Stimulated activated CD8-positive, alpha-beta memory T cell treated with anti-CD3 and anti-CD28 coated beads, Interleukin-7, amount 100 ng/mL, for 1 hour (primary cell): ENCODE results near the gene SNX9.
"Not testable (repeated sequence)": the region's sequence is repeated elsewhere in the genome, so short reads cannot be mapped to it uniquely, and the experiment has no call there.

Experiments
- DNase-seq, 2 donors: peaks; one replicate each; pipeline ENCODE4 v3.0.0-alpha.2; 2020; ENCODE audit warnings: low read depth in 2 of 2

Gene SNX9

GRCh38 chr6:157858664-157859063, 35.6 kb downstream of the SNX9 start:
- not testable (repeated sequence) for DNase-seq

GRCh38 chr6:157859775-157860504, 36.9 kb downstream of the SNX9 start:
- no peak for DNase-seq

GRCh38 chr6:157860505-157860991, 37.5 kb downstream of the SNX9 start:
- DNase-seq, result no peak

GRCh38 chr6:157861184-157861583, 38.1 kb downstream of the SNX9 start:
- DNase-seq, result no peak

DNA sequence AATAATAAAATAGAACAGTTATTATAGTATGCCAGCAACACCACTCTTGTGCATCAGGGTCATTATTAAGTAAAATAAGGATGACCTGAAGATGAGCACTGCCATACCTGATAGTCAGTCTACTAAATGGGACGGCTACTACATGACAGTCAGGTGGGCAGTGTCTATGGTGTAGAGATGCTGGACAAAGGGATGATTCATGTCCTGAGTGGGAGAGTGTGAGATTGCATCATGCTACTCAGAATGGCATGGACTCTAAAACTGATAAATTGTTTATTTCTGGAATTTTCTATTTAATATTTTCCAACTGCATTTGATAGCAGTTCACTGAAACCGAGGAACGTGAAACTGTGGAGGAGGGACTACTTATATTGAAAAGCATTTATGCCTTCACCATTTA, 38.8 kb downstream of the SNX9 start:
- DNase-seq, result no peak

GRCh38 chr6:157862706-157863105, 39.7 kb downstream of the SNX9 start:
- DNase-seq, result no peak

GRCh38 chr6:157864185-157864761, 41.2 kb downstream of the SNX9 start:
- no peak for DNase-seq

DNA sequence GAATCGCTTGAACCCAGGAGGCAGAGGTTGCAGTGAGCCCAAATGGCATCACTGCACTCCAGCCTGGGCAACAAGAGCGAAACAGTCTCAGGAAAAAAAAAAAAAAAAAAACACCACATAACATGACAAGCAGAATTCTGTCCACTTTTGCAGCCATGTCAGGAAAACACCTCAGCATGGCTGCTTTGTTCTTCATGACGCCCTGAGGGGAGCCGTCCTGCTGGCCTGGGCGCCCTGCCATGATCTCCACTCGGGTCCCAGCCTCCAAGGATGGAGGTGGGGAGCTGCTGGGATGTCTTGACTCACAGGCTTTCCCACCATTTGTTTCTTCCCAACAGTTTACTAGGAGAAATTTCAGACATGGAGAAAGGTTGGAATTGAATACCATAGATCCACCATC, 42.2 kb downstream of the SNX9 start:
- DNase-seq, result no peak

DNA sequence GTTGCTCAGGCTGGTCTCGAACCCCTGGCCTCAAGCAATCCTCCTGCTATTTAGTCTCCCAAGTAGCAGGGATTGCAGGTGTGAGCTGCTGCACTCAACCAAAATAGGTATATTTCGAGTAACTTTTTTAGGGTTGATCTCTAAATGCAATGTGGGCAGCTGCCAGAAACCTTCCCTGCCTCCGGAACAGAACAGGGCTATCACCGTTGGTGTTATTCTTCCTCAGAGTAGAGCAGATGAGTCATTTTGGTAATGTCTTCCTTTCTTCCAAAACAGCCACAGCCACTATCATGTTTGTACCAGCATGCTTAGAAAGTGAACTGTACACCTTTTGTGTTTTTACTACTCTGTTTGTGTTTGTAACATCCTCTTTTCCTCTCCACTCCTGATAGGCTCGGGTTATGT, 44.1 kb downstream of the SNX9 start:
- no peak for DNase-seq

DNA sequence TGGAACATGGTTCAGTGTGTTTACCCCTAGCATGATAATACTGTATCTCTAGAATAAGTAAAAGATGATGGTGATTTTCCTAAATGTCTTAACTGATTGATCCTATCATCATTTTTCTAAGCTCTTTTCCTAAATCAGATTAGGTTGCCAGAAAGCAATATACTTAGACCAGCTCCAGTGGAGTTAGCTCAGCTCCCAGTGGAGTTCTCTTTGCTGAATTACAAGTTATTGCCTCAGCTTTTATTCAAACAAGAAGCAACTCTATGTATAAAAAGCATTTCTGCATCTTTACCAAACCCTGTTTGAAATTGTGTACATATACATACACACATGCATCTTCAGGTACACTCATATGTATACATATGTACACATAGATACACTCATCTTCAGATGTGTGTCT, 44.9 kb downstream of the SNX9 start:
- no peak for DNase-seq

- DNase-seq, result no peak
Measured at GRCh38 chr6:157868835-157869234, 45.8 kb downstream of the SNX9 start.

DNA sequence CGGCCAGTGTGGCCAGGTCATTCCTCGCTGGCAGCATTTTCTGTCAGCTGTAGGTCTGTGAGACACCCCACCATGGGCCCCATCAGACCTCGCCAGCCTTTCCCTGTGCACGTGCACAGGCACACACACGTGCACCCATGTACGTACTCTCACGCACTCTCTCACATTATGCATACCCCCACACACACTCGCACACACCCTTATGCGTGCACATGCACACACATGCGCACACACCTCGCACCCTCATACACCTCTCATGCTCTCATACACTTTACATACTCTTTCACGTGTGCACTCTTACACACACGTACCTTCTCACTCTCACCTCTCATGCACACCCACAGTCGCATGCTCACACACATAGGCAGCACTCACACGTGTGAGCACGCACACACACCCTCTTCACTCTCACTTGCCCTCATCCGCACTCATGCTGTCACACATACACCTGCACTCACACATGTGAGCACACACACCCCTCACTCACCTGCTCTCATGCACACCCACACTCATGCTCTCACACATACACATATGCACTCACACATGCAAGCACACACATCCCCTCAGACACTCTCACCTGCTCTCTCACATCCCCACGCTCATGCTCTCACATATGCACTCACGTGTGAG, 46.7 kb downstream of the SNX9 start:
- DNase-seq, result no peak

GRCh38 chr6:157873735-157874344, 50.8 kb downstream of the SNX9 start:
- peak; percentile 63 to 79 for DNase-seq

GRCh38 chr6:157877149-157877548, 54.1 kb downstream of the SNX9 start:
- DNase-seq, result no peak

- DNase-seq, result no peak
Measured at GRCh38 chr6:157877573-157878438, 54.8 kb downstream of the SNX9 start.

DNA sequence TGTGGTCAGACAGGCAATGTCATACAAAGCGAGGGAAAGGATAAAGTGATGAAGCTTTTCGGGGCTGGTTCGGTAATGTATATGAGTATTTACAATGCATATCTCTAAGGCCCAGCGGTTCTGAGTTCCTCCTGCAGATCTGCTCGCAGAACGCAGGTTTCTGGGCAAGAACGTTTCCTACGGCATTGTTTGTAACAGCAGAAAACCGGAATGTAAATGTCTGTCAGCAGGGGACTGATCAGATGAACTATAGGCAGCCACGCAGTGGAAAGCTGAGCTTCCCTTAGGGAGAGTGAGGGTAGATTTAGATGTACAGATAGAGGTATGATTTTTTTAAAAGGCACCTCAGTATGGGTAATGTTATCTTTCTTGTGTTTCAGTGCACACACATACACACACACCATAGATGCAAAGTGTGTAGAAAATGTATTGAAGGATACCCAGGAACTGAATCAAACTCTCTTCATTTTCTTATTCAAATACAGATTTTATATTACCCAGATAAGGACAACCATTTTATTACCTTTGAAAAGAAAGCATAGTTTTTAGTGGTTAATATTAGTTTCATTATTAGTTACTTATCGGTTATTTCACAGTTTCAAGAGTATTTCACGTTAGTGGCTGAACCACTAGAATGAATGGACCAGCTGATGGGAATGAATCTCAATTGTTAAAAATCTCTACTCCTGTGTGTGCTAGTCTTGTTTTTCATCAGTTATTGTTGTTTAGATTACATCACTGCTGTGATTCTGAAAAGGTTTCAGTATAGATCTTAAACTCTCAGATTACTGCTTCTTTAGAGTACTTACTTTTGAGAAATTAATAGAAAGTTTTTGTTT, 56.2 kb downstream of the SNX9 start:
- DNase-seq, result no peak

DNA sequence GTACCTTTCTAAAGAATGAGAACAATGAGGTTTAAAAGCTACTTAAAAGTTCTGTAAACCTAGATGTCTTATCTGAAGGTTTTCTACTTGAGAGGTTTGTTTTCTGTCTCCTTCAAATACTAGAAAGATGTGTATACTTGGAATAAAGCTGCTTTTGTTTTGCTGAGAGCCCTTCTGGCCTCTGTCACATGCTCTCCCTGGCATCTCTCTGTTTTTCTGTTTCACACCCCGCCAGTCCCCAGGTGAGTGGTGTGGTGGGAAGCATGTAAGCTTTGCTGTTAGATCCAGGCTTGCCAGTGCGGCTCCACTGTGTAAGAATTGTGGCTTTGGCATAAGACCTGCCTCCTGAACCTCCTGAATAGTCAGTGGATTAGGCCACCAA, 56.8 kb downstream of the SNX9 start:
- DNase-seq, result no peak

- DNase-seq, result no peak
Measured at GRCh38 chr6:157880534-157880933, 57.5 kb downstream of the SNX9 start.

DNA sequence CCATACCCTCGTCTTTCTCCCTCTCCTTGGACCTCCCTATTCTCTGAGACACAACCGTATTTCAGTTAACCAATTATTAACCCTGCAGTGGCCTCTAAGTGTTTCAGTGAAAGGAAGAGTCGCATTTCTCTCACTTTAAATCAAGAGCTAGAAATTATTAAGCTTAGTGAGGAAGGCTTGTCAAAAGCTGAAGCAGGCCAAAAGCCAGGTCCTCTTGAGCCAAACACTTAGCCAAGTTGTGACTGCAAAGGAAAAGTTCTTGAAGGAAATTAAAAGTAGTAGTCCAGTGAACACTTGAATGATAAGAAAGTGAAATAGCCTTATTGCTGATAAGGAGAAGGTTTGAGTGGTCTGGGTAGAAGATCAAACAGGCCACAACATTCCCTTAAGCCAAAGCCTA, 58.3 kb downstream of the SNX9 start:
- DNase-seq, result no peak

GRCh38 chr6:157884756-157885155, 61.7 kb downstream of the SNX9 start:
- no peak for DNase-seq
